Skin of body (tissue), 2 donors: ENCODE measurements around the gene UGT1A8. TPM values are rescaled to one million over a fixed set of nuclear protein-coding genes. Genes with fewer than 3 reads are reported as not detected.
"Not testable (repeated sequence)": the region's sequence is repeated elsewhere in the genome, so short reads cannot be mapped to it uniquely, and the experiment has no call there.

Experiments used
- DNase-seq: peaks from one replicate; lab custom pipeline; 2025; lab: John Stamatoyannopoulos, UW
- total RNA-seq: library from RNA; depleted of rRNA; stranded (reverse); fragments of >200 nt; gene quantifications from one replicate; pipeline ENCODE4 v1.2.3, GENCODE V29; 2014

The UGT1A8 gene
- total RNA-seq, 1 donor from 2014 or later: not detected

GRCh38 chr2:233714121-233714520, 96.7 kb downstream of the UGT1A8 start:
- DNase-seq: no peak

GRCh38 chr2:233718552-233718951, 101.1 kb downstream of the UGT1A8 start, which contains the start of gene UGT1A4:
Gene UGT1A4, plus strand, starts transcription at chr2:233718736. Its CDS starts 85 bp downstream, at chr2:233718821.
- no peak for DNase-seq

- no peak for DNase-seq
Observed at GRCh38 chr2:233728723-233729301, 111.4 kb downstream of the UGT1A8 start, which contains the start of gene UGT1A3. Gene UGT1A3, plus strand, starts transcription at chr2:233729042. Its CDS starts 85 bp downstream, at chr2:233729127.

- not testable (repeated sequence) for DNase-seq
Observed at GRCh38 chr2:233736868-233737653, 119.6 kb downstream of the UGT1A8 start.

- no peak for DNase-seq
Observed at GRCh38 chr2:233740870-233741269, 123.4 kb downstream of the UGT1A8 start.

- no peak for DNase-seq
Observed at GRCh38 chr2:233743464-233744259, 126.2 kb downstream of the UGT1A8 start.

- no peak for DNase-seq
Observed at GRCh38 chr2:233745073-233745755, 127.8 kb downstream of the UGT1A8 start.

- not testable (repeated sequence) for DNase-seq
Observed at GRCh38 chr2:233745838-233746237, 128.4 kb downstream of the UGT1A8 start.

GRCh38 chr2:233746475-233747282, 129.2 kb downstream of the UGT1A8 start:
- no peak for DNase-seq

- no peak for DNase-seq
Observed at GRCh38 chr2:233747283-233747544, 129.8 kb downstream of the UGT1A8 start.

- not testable (repeated sequence) for DNase-seq
Observed at GRCh38 chr2:233750689-233751088, 133.3 kb downstream of the UGT1A8 start.

- not testable (repeated sequence) for DNase-seq
Observed at GRCh38 chr2:233751212-233752009, 134.0 kb downstream of the UGT1A8 start.

- DNase-seq: no peak
Observed at GRCh38 chr2:233754872-233755611, 137.6 kb downstream of the UGT1A8 start.

GRCh38 chr2:233756429-233757081, 139.1 kb downstream of the UGT1A8 start:
- no peak for DNase-seq

- DNase-seq: no peak
Observed at GRCh38 chr2:233758141-233758540, 140.7 kb downstream of the UGT1A8 start.

GRCh38 chr2:233758849-233759248, 141.4 kb downstream of the UGT1A8 start:
- DNase-seq: no peak

GRCh38 chr2:233760043-233760442, 142.6 kb downstream of the UGT1A8 start, which contains the start of gene UGT1A1:
Gene UGT1A1, plus strand, starts transcription at chr2:233760270. Its CDS starts 18 bp downstream, at chr2:233760288.
- DNase-seq: no peak

GRCh38 chr2:233761040-233761769, 143.8 kb downstream of the UGT1A8 start:
- no peak for DNase-seq
